CD4-positive, alpha-beta T cell treated with Interleukin-4 for 1 hour (primary cell): ENCODE results near the gene CENPL.

ENCODE experiments used
- DNase-seq, 2 donors: peaks; one replicate each; pipeline ENCODE4 v3.0.0-alpha.2; 2020 to 2022

Gene CENPL

DNA sequence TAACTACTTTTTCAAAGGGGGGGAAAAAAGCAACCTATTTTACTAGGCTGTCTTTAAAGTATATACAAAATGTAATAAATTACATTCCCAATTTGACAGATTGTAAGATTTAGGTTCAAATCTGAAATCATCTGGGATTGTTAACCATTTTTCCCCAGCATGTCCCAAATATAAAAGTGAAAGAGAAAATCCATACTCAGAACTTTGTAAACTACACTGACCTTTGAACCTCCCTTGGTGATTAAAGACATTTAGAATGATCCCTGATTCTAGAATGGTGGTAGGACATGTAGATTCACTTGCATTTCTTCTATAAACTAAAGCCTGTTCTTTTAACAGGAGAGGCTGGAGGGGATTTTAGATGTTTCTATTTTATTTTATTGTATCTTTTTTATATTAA is 70.9 kb downstream of the CENPL start:
- no peak for DNase-seq
